ENCODE data around the gene GLMN.
A peak's percentile ranks its signal among the peaks of the same experiment; 100 is the strongest.

Gene GLMN

GRCh38 chr1:92298573-92299476 lies at the start of gene GLMN, which contains the start of gene RPAP2:
TSS of gene GLMN (minus strand) at chr1:92298987. CDS start at chr1:92297999, 988 bp downstream.
TSS of gene RPAP2 (plus strand) at chr1:92299059. CDS start at chr1:92299074, 15 bp downstream.
- peak; percentile 73 for DNase-seq (ENCODE audit: low read depth, low spot score)

- no peak for DNase-seq (ENCODE audit: low read depth, low spot score)
These were observed 48.3 kb upstream of the GLMN start for GRCh38 chr1:92346866-92347640.

GRCh38 chr1:92343061-92343460 lies 44.3 kb upstream of the GLMN start:
- no peak for DNase-seq (ENCODE audit: low read depth, low spot score)

GRCh38 chr1:92342401-92342800 lies 43.6 kb upstream of the GLMN start:
- no peak for DNase-seq (ENCODE audit: low read depth, low spot score)

GRCh38 chr1:92340154-92340553 lies 41.4 kb upstream of the GLMN start:
- no peak for DNase-seq (ENCODE audit: low read depth, low spot score)

GRCh38 chr1:92333668-92334067 lies 34.9 kb upstream of the GLMN start:
- no peak for DNase-seq (ENCODE audit: low read depth, low spot score)

- DNase-seq (ENCODE audit: low read depth, low spot score): peak; percentile 49
These were observed 30.8 kb upstream of the GLMN start for GRCh38 chr1:92329347-92330129.

GRCh38 chr1:92327794-92328193 lies 29.0 kb upstream of the GLMN start:
- no peak for DNase-seq (ENCODE audit: low read depth, low spot score)

GRCh38 chr1:92326681-92327080 lies 27.9 kb upstream of the GLMN start:
- DNase-seq (ENCODE audit: low read depth, low spot score): no peak

GRCh38 chr1:92324784-92325183 lies 26.0 kb upstream of the GLMN start:
- no peak for DNase-seq (ENCODE audit: low read depth, low spot score)

GRCh38 chr1:92323473-92324453 lies 25.0 kb upstream of the GLMN start:
- DNase-seq (ENCODE audit: low read depth, low spot score): no peak

GRCh38 chr1:92317836-92318493 lies 19.2 kb upstream of the GLMN start:
- no peak for DNase-seq (ENCODE audit: low read depth, low spot score)

- no peak for DNase-seq (ENCODE audit: low read depth, low spot score)
These were observed 17.2 kb upstream of the GLMN start for GRCh38 chr1:92315766-92316599.

- DNase-seq (ENCODE audit: low read depth, low spot score): no peak
These were observed 15.2 kb upstream of the GLMN start for GRCh38 chr1:92314024-92314423.

GRCh38 chr1:92310185-92310597 lies 11.4 kb upstream of the GLMN start:
- DNase-seq (ENCODE audit: low read depth, low spot score): no peak

GRCh38 chr1:92307980-92308379 lies 9.2 kb upstream of the GLMN start:
- DNase-seq (ENCODE audit: low read depth, low spot score): no peak

- DNase-seq (ENCODE audit: low read depth, low spot score): no peak
These were observed 7.2 kb upstream of the GLMN start for GRCh38 chr1:92306020-92306419.

GRCh38 chr1:92301021-92301420 lies 2.2 kb upstream of the GLMN start:
- no peak for DNase-seq (ENCODE audit: low read depth, low spot score)

All from smooth muscle cell of the brain vasculature (primary cell).